LNCAP (cell line): Measurements from ENCODE around the gene ASAH2.

Source experiments
- TF ChIP-seq, protein P1 (sequence below): fragments of 450-650 bp; IDR thresholded peaks from 2 replicates; pipeline ENCODE4 v1.5.1; 2017; ENCODE audit warnings: mild to moderate bottlenecking

ASAH2 gene

DNA sequence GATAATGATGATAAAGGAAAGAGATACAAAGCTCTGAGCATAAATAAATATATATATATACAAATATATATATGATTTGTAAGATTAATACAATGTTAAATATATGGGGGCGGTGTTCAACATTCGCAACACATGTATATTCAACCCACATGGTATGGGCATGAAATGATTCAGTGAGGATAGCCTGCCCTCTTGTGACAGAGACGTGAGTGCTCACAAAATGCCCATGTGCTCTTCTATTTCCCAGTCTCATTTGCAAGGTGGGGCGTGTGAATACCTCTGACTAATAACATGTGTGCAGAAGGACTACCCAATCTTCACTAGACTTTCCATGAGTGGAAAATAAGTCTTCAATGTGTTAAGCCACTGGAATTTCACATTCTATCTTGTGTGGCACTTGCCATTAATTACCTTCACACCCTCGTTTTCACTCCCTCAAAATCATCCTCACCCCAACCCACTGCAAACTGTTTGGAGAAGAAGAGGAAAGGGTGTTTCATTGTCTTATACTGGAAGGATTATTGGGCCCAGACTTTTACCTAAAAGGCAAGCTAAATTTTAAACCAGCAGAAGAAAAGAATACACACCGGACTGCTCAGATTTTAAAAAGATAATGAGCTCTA, 26.9 kb downstream of the ASAH2 start:
- TF ChIP-seq, protein P1, sequence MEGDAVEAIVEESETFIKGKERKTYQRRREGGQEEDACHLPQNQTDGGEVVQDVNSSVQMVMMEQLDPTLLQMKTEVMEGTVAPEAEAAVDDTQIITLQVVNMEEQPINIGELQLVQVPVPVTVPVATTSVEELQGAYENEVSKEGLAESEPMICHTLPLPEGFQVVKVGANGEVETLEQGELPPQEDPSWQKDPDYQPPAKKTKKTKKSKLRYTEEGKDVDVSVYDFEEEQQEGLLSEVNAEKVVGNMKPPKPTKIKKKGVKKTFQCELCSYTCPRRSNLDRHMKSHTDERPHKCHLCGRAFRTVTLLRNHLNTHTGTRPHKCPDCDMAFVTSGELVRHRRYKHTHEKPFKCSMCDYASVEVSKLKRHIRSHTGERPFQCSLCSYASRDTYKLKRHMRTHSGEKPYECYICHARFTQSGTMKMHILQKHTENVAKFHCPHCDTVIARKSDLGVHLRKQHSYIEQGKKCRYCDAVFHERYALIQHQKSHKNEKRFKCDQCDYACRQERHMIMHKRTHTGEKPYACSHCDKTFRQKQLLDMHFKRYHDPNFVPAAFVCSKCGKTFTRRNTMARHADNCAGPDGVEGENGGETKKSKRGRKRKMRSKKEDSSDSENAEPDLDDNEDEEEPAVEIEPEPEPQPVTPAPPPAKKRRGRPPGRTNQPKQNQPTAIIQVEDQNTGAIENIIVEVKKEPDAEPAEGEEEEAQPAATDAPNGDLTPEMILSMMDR = peak; percentile 78

DNA sequence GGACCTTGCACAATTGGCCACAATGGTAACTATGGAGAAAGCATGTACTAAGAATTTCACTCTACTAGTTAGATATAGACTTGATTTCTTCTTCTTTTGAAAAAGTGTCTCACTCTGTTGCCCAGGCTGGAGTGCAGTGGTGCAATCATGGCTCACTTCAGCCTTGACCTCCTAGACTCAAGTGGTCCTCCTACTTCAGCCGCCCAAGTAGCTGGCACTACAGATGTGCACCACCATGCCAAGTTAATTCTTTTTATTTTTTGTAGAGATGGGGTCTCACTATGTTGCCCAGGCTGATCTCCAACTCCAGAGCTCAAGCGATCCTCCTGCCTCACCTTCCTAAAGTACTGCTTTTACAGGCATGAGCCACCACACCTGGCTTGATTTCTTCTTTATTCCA, 29.1 kb downstream of the ASAH2 start:
- TF ChIP-seq, protein P1 = no peak

GRCh38 chr10:50221470-50221869, 29.8 kb downstream of the ASAH2 start:
- TF ChIP-seq, protein P1 = no peak

DNA sequence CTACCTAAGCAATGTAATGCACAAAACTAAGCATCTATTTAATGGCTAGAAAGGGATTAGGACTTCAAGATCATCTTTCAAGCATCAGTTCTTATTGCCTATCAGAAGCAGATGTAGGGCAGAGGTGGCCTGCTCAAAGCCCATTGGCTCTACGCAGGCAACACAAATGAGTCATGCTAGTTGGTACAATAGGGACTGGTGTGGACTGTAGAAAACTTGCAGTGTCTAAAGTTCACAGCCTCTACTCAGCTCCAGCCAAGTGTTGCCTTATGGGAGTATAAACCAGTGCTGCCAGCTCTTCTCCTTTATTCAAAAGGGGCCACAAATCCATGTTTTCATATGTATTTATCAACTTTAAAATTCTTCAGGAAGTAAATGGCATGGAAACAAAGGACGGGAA, 31.7 kb downstream of the ASAH2 start:
- TF ChIP-seq, protein P1 = no peak

GRCh38 chr10:50219200-50219599, 32.1 kb downstream of the ASAH2 start:
- TF ChIP-seq, protein P1 = no peak

DNA sequence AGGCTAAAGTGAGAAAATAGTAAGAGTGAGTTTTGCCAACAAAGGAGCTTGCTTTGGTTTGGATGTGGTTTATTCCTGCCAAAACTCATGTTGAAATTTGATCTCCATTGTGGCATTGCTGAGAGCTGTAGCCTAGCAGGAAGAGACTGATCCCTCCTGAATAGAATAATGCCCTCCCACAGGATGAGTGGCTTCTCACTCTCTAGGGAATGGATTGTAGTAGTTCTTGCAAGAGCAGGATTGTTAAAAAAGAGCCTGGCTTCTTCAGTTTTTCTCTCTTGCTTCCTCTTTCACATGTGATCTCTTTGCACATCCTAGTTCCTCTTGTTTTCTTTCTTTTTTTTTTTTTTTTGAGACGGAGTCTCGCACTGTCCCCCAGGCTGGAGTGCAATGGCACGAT, 34.4 kb downstream of the ASAH2 start:
- TF ChIP-seq, protein P1 = no peak

GRCh38 chr10:50216418-50216817, 34.9 kb downstream of the ASAH2 start:
- TF ChIP-seq, protein P1 = no peak

- TF ChIP-seq, protein P1 = no peak
These were observed 39.6 kb downstream of the ASAH2 start for GRCh38 chr10:50211670-50212069.
